HCT116 (cell line): ENCODE data around the gene RSPH9. TPM values are rescaled to one million over a fixed set of nuclear protein-coding genes. Genes with fewer than 3 reads are reported as not detected.

Experiments
- ATAC-seq: fragments of 200-7000 bp; cut with Tn5 transposase; 2 replicates; pipeline ENCODE4 v1.9.1; 2020; ENCODE audit warnings: mild to moderate bottlenecking, moderate library complexity
- BruUV-seq: library from RNA; stranded (reverse); fragments of 400-500 nt; replicated peaks from 2 replicates; lab custom pipeline; 2021; lab: Mats Ljungman, UMichigan
- CTCF ChIA-PET: fragments of 300-600 bp; sonication (Branson Sonifier 250); formaldehyde crosslinking; loops from one replicate; lab custom pipeline; 2021; ENCODE audit warnings: antibody characterized with exemption; lab: Charles Lee
- POLR2A ChIA-PET: fragments of 300-600, 350-600 bp; sonication (Branson Sonifier 250); formaldehyde crosslinking; loops from one replicate; lab custom pipeline; 2021; ENCODE audit warnings: antibody characterized with exemption; lab: Charles Lee
- RAD21 ChIA-PET, 2 experiments: fragments of 300-600 bp; sonication (Branson Sonifier 250); formaldehyde crosslinking; loops; one replicate each; lab custom pipeline; 2023; ENCODE audit warnings: low total read pairs in 2 of 2; ENCODE audit not compliant: uncharacterized antibody in 2 of 2, unreplicated experiment in 2 of 2, low non-redundant PET in 1 of 2; lab: Charles Lee
- DNase-seq: peaks from one replicate; pipeline ENCODE4 v3.0.0-alpha.2; 2010; ENCODE audit warnings: low read depth, low spot score
- H2AFZ ChIP-seq: fragments of 200-600 bp; shearing (Covaris generic), sonication (generic); 2 replicates; pipeline ENCODE4 v1.6.1; 2017; ENCODE audit warnings: low read depth, mixed run types, mixed read lengths, antibody characterized with exemption, low read length; ENCODE audit not compliant: poor library complexity, severe bottlenecking
- H3K27ac ChIP-seq: 2 replicates; pipeline ENCODE4 v1.5.1; 2012; ENCODE audit warnings: low read depth, low read length
- H3K27me3 ChIP-seq: fragments of 200-600 bp; sonication (generic); 2 replicates; pipeline ENCODE4 v1.6.1; 2016; ENCODE audit warnings: mixed run types, low read length, mixed read lengths; ENCODE audit not compliant: insufficient read depth
- H3K36me3 ChIP-seq, 2 experiments: fragments of 200-500 bp in 1 of 2; fragments of 200-600 bp in 1 of 2; sonication (Bioruptor generic) in 1 of 2; sonication (generic) in 1 of 2; 2 replicates each; pipeline versions ENCODE4 v1.5.1 to v1.6.1; 2014 to 2016; ENCODE audit warnings: low read length in 2 of 2, inconsistent platforms in 1 of 2, mixed read lengths in 1 of 2, mixed run types in 1 of 2; ENCODE audit not compliant: insufficient read depth in 2 of 2, control insufficient read depth in 1 of 2
- H3K4me1 ChIP-seq, 2 experiments: fragments of 200-600 bp in 1 of 2; sonication (generic) in 1 of 2; 2 replicates each; pipeline versions ENCODE4 v1.5.1 to v1.6.1; 2012 to 2017; ENCODE audit warnings: low read length in 2 of 2, inconsistent platforms in 1 of 2, mild to moderate bottlenecking in 1 of 2, mixed read lengths in 1 of 2, mixed run types in 1 of 2, moderate library complexity in 1 of 2; ENCODE audit not compliant: insufficient read depth in 2 of 2, control insufficient read depth in 1 of 2
- H3K4me2 ChIP-seq: fragments of 200-600 bp; sonication (generic); 2 replicates; pipeline ENCODE4 v1.6.1; 2017; ENCODE audit warnings: mixed run types, low read length, mixed read lengths
- H3K4me3 ChIP-seq, 2 experiments: fragments of 200-600 bp in 1 of 2; sonication (generic) in 1 of 2; replicated peaks in 1 of 2; 2 replicates each; pipeline ENCODE4 v1.5.1; 2011 to 2016; ENCODE audit warnings: low read length in 2 of 2, control low read depth in 1 of 2, low read depth in 1 of 2, mild to moderate bottlenecking in 1 of 2, mixed read lengths in 1 of 2, mixed run types in 1 of 2
- H3K79me2 ChIP-seq: fragments of 200-600 bp; sonication (generic); 2 replicates; pipeline ENCODE4 v1.6.1; 2017; ENCODE audit warnings: mild to moderate bottlenecking, mixed run types, low read length, moderate library complexity, mixed read lengths; ENCODE audit not compliant: insufficient read depth
- H3K9ac ChIP-seq: fragments of 200-600 bp; sonication (generic); 2 replicates; pipeline ENCODE4 v1.6.1; 2016; ENCODE audit warnings: low read length, mixed read lengths
- H3K9me2 ChIP-seq: fragments of 200-600 bp; sonication (generic), shearing (Covaris generic); 2 replicates; pipeline ENCODE4 v1.6.1; 2017; ENCODE audit warnings: mixed run types, mild to moderate bottlenecking, moderate library complexity; ENCODE audit not compliant: insufficient read depth
- H3K9me3 ChIP-seq, 2 experiments: fragments of 200-500 bp in 1 of 2; fragments of 200-600 bp in 1 of 2; sonication (Bioruptor generic) in 1 of 2; sonication (generic) in 1 of 2; 2 replicates each; pipeline ENCODE4 v1.6.1; 2014 to 2017; ENCODE audit warnings: low read length in 2 of 2, mixed read lengths in 2 of 2, inconsistent platforms in 1 of 2, low read depth in 1 of 2, mild to moderate bottlenecking in 1 of 2, mixed run types in 1 of 2, moderate library complexity in 1 of 2; ENCODE audit not compliant: control insufficient read depth in 1 of 2, insufficient read depth in 1 of 2
- H4K20me1 ChIP-seq: fragments of 200-600 bp; sonication (generic), shearing (Covaris generic); 2 replicates; pipeline ENCODE4 v1.6.1; 2017; ENCODE audit warnings: mixed run types, mild to moderate bottlenecking, moderate library complexity; ENCODE audit not compliant: insufficient read depth
- CBX3 ChIP-seq: IDR thresholded peaks from 2 replicates; pipeline ENCODE4 v1.6.1; 2012; ENCODE audit warnings: low read depth
- CTCF ChIP-seq, 3 experiments: fragments of 200-600 bp in 1 of 3; sonication (generic) in 1 of 3; IDR thresholded peaks in 2 of 3; conservative IDR thresholded peaks in 1 of 3; 2 replicates each; pipeline ENCODE4 v1.5.1; 2012 to 2017; ENCODE audit warnings: low read depth in 2 of 3, low read length in 2 of 3, antibody characterized with exemption in 1 of 3, borderline replicate concordance in 1 of 3, control low read depth in 1 of 3, mild to moderate bottlenecking in 1 of 3, mixed read lengths in 1 of 3, mixed run types in 1 of 3, moderate library complexity in 1 of 3; ENCODE audit not compliant: insufficient read depth in 1 of 3
- ELF1 ChIP-seq: IDR thresholded peaks from 2 replicates; pipeline ENCODE4 v1.6.1; 2012; ENCODE audit warnings: low read depth, borderline replicate concordance
- EZH2 ChIP-seq: fragments of 200-600 bp; sonication (generic); IDR thresholded peaks from 2 replicates; pipeline ENCODE4 v1.6.1; 2017; ENCODE audit warnings: antibody characterized with exemption, mixed run types
- EZH2phosphoT487 ChIP-seq: fragments of 200-600 bp; IDR thresholded peaks from 2 replicates; pipeline ENCODE4 v1.6.1; 2018; ENCODE audit warnings: antibody characterized with exemption, borderline replicate concordance
- FOSL1 ChIP-seq: IDR thresholded peaks from 2 replicates; pipeline ENCODE4 v1.6.1; 2012; ENCODE audit warnings: low read depth
- JUND ChIP-seq: IDR thresholded peaks from 2 replicates; pipeline ENCODE4 v1.6.1; 2012
- RAD21 ChIP-seq: IDR thresholded peaks from 2 replicates; pipeline ENCODE4 v1.6.1; 2012; ENCODE audit warnings: low read depth, mild to moderate bottlenecking
- SIN3A ChIP-seq: IDR thresholded peaks from 2 replicates; pipeline ENCODE4 v1.6.1; 2012; ENCODE audit warnings: low read depth
- SP1 ChIP-seq: IDR thresholded peaks from 2 replicates; pipeline ENCODE4 v1.6.1; 2012; ENCODE audit warnings: low read depth
- SRF ChIP-seq: IDR thresholded peaks from 2 replicates; pipeline ENCODE4 v1.6.1; 2012; ENCODE audit warnings: low read depth
- YY1 ChIP-seq: IDR thresholded peaks from 2 replicates; pipeline ENCODE4 v1.6.1; 2011; ENCODE audit warnings: low read length, low read depth, moderate library complexity, mild to moderate bottlenecking; ENCODE audit not compliant: insufficient replicate concordance; ENCODE audit errors: extremely low read depth
- ZBTB33 ChIP-seq: IDR thresholded peaks from 2 replicates; pipeline ENCODE4 v1.6.1; 2011; ENCODE audit warnings: mild to moderate bottlenecking, low read length, moderate library complexity; ENCODE audit not compliant: insufficient replicate concordance; ENCODE audit errors: extremely low read depth
- intact Hi-C: fragments of 100-400 bp; cut with micrococcal nuclease; formaldehyde crosslinking; loops from 2 replicates; pipeline ENCODE4 v1.10.0; 2022
- total RNA-seq: library from RNA; stranded (reverse); gene quantifications from one replicate; pipeline ENCODE4 v1.2.1, GENCODE V29; 2021; ENCODE audit not compliant: unreplicated experiment

RSPH9 gene
- total RNA-seq, 1 experiment from 2014 or later: not detected

DNA sequence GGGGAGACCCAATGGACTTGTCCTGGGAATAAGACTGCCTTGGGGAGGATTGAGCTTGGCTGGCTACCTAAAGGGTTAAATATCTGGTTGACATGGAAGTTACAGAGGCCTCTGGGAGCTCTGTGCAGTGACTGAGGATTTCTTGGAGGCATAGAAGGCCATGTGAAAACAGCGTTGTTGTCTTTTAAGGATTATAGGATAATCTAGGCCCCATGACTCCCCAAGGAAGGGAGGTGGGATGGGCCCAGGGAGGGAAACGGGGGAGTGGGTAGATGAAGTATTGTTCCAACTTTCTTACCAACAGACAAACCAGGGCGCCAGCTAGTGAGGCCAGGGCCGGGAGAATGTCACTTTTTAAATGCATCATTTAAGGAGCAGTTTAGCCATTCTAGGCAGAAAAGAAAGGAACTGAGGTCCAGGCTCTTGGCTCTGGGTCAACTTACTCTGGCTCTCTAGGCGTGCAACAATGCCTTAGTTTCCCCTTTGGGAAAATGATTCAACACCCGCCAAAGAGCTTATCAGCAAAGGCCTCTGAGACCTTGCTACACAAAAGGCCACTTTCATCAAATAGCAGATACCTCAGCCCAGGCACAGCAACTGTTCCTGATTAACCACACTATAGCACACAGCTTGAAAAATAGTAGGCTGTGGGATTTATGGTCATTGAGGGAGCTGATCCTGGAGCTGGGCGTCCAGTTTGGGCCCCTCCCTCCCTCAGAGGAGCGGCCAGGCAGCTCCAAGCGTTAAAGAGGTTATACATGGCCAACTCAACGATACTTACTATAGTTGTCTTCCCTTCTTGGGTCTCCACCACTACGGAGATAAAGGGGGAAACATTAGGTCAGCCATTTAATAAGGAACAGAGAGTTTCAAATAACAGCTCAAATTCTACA lies 35.7 kb downstream of the RSPH9 start:
- no peak overlapping the region for H3K4me3 ChIP-seq
- no peaks in the 10 kb centered on the region for H4K20me1 ChIP-seq
- H3K4me1 ChIP-seq: no peaks in the 10 kb centered on the region
- intact Hi-C loops: no loop called here
- no peak overlapping the region for H3K4me2 ChIP-seq
- no peak for ATAC-seq
- no peak overlapping the region for H3K9ac ChIP-seq
- no TSS peak for BruUV-seq
- peaks cover 62% of the 10 kb centered on the region for H3K79me2 ChIP-seq
- H3K27ac ChIP-seq: no peak overlapping the region
- no peak for TF ChIP-seq SIN3A
- TF ChIP-seq SRF: no peak
- no peak for TF ChIP-seq FOSL1
- no peak for TF ChIP-seq CBX3
- no peak for TF ChIP-seq EZH2
- TF ChIP-seq ELF1: no peak
- TF ChIP-seq EZH2phosphoT487: no peak
- TF ChIP-seq CTCF (IDR thresholded peaks at IDR 0.05 in 2 of 3, conservative IDR thresholded peaks at IDR 0.05 in 1 of 3; ENCODE audit: borderline replicate concordance in 1 of 3, insufficient read depth in 1 of 3, low read depth in 2 of 3, low read length in 2 of 3): no peak
- TF ChIP-seq RAD21: no peak
- no peak for TF ChIP-seq SP1
- no peak for TF ChIP-seq JUND
- TF ChIP-seq ZBTB33: no peak
- TF ChIP-seq YY1: no peak
- TF ChIP-seq, all 23 proteins: peak for 0
- DNase-seq: no peak
- Histone ChIP-seq H3K27me3 (no peaks in the 10 kb centered on the region), H2AFZ (no peak overlapping the region), H3K36me3 (peaks cover 23 to 37% of the 10 kb centered on the region in 2 experiments; a peak in 3 of 4 replicates), H3K9me3 (no peaks in the 10 kb centered on the region), H3K9me2 (no peaks in the 10 kb centered on the region)
- ChIA-PET CTCF (interaction anchor here (1.4 kb wide), 1 partner anchor 13 kb away, joined by 4 read pairs; no protein-coding TSS in a partner anchor), POLR2A (no interaction called here), RAD21 (no interaction called here)
